Measurements from ENCODE around the gene LRP1B. TPM values are rescaled to one million over a fixed set of nuclear protein-coding genes. Genes with fewer than 3 reads are reported as not detected.
A peak's percentile ranks its signal among the peaks of the same experiment; 100 is the strongest.

The LRP1B gene
- total and polyA plus RNA-seq, 2 experiments from 2014 or later = not detected

DNA sequence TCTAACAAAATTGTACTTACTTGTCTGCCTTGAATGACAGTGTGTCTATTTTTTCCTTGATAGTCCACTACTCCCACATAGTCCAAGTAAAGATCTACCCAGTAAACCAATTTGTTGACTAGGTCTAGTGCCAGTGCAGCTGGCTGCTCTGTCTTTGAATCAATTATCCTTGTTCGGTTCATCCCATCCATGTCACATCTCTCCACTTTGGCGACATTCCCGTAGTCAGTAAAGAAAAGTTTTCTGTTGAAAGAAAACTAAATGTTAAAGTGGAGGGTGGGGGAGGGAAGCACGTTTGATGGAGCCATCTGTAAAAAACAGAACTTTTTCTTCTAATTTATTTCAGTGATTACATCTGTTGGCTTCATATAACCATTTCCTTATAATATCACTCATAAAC, 1068.8 kb downstream of the LRP1B start:
- Histone ChIP-seq H3K27me3 (replicated peaks; ENCODE audit: insufficient read depth) (no peaks in the 10 kb centered on the region), H3K9me3 (ENCODE audit: low read depth) (no peaks in the 10 kb centered on the region), H3K9me2 (ENCODE audit: insufficient read depth) (no peaks in the 10 kb centered on the region), H3K4me2 (ENCODE audit: unreplicated experiment) (no peak overlapping the region), H4K20me1 (ENCODE audit: insufficient read depth) (no peaks in the 10 kb centered on the region), H3K4me3 (no peak overlapping the region), H3K4me1 (ENCODE audit: insufficient read depth) (no peaks in the 10 kb centered on the region), H2AFZ (no peak overlapping the region), H3K36me3 (ENCODE audit: low read depth) (no peaks in the 10 kb centered on the region), H3K9ac (no peak overlapping the region), H3F3A (ENCODE audit: insufficient read depth) (no peaks in the 10 kb centered on the region), H3K27ac (no peak overlapping the region), H3K79me2 (ENCODE audit: insufficient read depth) (no peaks in the 10 kb centered on the region)
- in situ Hi-C loops (cut with MboI) = no loop called here
- WGBS, 2 experiments (ENCODE audit: low coverage in 1 of 2, low lambda C conversion rate in 2 of 2, missing lambda C conversion rate in 2 of 2) = 66 to 71% methylated on average over 4 of the region's 4 CpGs
- no peak for TF ChIP-seq EZH2 (IDR thresholded peaks at IDR 0.05; ENCODE audit: insufficient read depth, poor library complexity, severe bottlenecking)
- no peak for TF ChIP-seq EZH2phosphoT487 (IDR thresholded peaks at IDR 0.05; ENCODE audit: insufficient read depth, low read depth)
- no peak for DNase-seq

DNA sequence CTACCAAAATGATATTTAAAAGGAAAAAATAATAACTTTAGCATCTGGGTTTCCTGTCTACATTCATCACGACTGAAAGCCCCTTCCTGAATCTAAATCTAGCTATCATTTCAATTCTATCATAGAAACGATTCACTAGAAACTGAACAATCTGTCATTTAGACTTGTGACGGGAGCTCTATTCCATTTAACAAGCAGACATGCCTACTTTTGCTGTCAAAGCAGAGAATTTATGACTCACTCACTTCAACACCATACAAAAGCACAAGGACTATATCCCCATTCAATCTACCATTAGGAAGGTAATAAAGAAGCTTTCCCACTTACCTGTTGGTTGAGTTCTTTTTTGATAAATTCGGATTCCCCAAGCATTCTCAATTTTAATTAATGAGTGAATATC, 1072.3 kb downstream of the LRP1B start:
- Histone ChIP-seq H3K27ac (no peak overlapping the region), H3K4me3 (no peak overlapping the region), H3F3A (ENCODE audit: insufficient read depth) (no peaks in the 10 kb centered on the region), H3K9me3 (ENCODE audit: low read depth) (no peaks in the 10 kb centered on the region), H2AFZ (no peak overlapping the region), H3K4me1 (ENCODE audit: insufficient read depth) (peaks cover 7% of the 10 kb centered on the region), H3K4me2 (ENCODE audit: unreplicated experiment) (no peak overlapping the region), H3K36me3 (ENCODE audit: low read depth) (no peaks in the 10 kb centered on the region), H3K9me2 (ENCODE audit: insufficient read depth) (no peaks in the 10 kb centered on the region), H3K27me3 (replicated peaks; ENCODE audit: insufficient read depth) (no peaks in the 10 kb centered on the region), H4K20me1 (ENCODE audit: insufficient read depth) (no peaks in the 10 kb centered on the region), H3K9ac (no peak overlapping the region), H3K79me2 (ENCODE audit: insufficient read depth) (no peaks in the 10 kb centered on the region)
- TF ChIP-seq EZH2 (IDR thresholded peaks at IDR 0.05; ENCODE audit: insufficient read depth, poor library complexity, severe bottlenecking) (no peak), EZH2phosphoT487 (IDR thresholded peaks at IDR 0.05; ENCODE audit: insufficient read depth, low read depth) (no peak)
- 51% methylated on average over 4 of the region's 4 CpGs for WGBS, 2 experiments (ENCODE audit: low coverage in 1 of 2, low lambda C conversion rate in 2 of 2, missing lambda C conversion rate in 2 of 2)
- DNase-seq = no peak
- in situ Hi-C loops (cut with MboI) = no loop called here

DNA sequence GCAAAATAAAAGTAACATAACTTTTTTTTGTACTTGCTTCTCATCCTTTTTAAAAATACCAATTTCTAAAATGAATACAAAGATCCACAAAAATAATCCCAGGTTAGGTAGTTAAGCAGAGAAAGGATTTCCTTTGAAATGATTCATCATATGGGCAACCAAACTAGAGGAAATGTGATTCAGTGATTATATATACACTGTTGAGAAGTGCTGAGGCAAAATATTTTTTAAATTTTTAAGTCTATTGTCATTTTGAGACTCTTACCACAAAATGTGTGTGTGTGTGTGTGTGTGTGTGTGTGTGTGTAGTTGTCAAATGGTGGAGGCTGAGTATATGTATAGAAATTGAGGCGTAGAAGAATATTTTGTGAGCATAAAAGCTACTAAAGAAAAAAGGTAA, 1075.3 kb downstream of the LRP1B start:
- H4K20me1 ChIP-seq (ENCODE audit: insufficient read depth) = no peaks in the 10 kb centered on the region
- WGBS, 2 experiments (ENCODE audit: low coverage in 1 of 2, low lambda C conversion rate in 2 of 2, missing lambda C conversion rate in 2 of 2) = 82 to 87% methylated on average over 1 of the region's 1 CpG
- in situ Hi-C loops (cut with MboI) = no loop called here
- no peaks in the 10 kb centered on the region for H3K36me3 ChIP-seq (ENCODE audit: low read depth)
- H3K27ac ChIP-seq = no peak overlapping the region
- H3K9me3 ChIP-seq (ENCODE audit: low read depth) = no peaks in the 10 kb centered on the region
- TF ChIP-seq EZH2 (IDR thresholded peaks at IDR 0.05; ENCODE audit: insufficient read depth, poor library complexity, severe bottlenecking) = no peak
- TF ChIP-seq EZH2phosphoT487 (IDR thresholded peaks at IDR 0.05; ENCODE audit: insufficient read depth, low read depth) = no peak
- H3K4me1 ChIP-seq (ENCODE audit: insufficient read depth) = peaks cover 7% of the 10 kb centered on the region
- no peaks in the 10 kb centered on the region for H3F3A ChIP-seq (ENCODE audit: insufficient read depth)
- no peaks in the 10 kb centered on the region for H3K79me2 ChIP-seq (ENCODE audit: insufficient read depth)
- DNase-seq = peak; percentile 76
- H3K9ac ChIP-seq = no peak overlapping the region
- no peak overlapping the region for H3K4me3 ChIP-seq
- H3K4me2 ChIP-seq (ENCODE audit: unreplicated experiment) = peak overlapping the region; percentile 17
- no peaks in the 10 kb centered on the region for H3K9me2 ChIP-seq (ENCODE audit: insufficient read depth)
- H3K27me3 ChIP-seq (replicated peaks; ENCODE audit: insufficient read depth) = no peaks in the 10 kb centered on the region
- no peak overlapping the region for H2AFZ ChIP-seq

DNA sequence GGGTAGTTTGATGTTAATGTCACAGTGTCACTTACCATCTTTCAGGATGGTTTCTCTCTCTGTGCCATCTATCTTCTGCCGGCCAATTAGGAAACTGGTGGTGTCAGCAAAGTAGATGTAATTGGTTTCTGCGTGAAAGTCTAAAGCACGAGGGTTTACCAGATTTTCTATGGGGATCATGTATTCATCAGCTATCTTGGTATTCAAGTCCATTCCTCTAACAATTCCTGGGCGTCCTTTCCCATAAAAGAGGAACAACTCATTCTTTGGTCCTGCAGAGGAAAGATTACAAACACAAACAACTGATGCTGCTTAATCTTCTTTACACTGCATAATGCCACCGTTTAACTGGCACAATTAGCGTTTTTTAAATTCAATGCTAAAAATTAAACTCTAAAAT, 1081.9 kb downstream of the LRP1B start:
- H2AFZ ChIP-seq = no peak overlapping the region
- H3F3A ChIP-seq (ENCODE audit: insufficient read depth) = no peaks in the 10 kb centered on the region
- H3K79me2 ChIP-seq (ENCODE audit: insufficient read depth) = no peaks in the 10 kb centered on the region
- no peak overlapping the region for H3K9ac ChIP-seq
- no peak for DNase-seq
- no peaks in the 10 kb centered on the region for H3K36me3 ChIP-seq (ENCODE audit: low read depth)
- H4K20me1 ChIP-seq (ENCODE audit: insufficient read depth) = no peaks in the 10 kb centered on the region
- 89 to 94% methylated on average over 6 of the region's 6 CpGs for WGBS, 2 experiments (ENCODE audit: low coverage in 1 of 2, low lambda C conversion rate in 2 of 2, missing lambda C conversion rate in 2 of 2)
- H3K27me3 ChIP-seq (replicated peaks; ENCODE audit: insufficient read depth) = no peaks in the 10 kb centered on the region
- no peaks in the 10 kb centered on the region for H3K4me1 ChIP-seq (ENCODE audit: insufficient read depth)
- no peak overlapping the region for H3K4me3 ChIP-seq
- TF ChIP-seq EZH2phosphoT487 (IDR thresholded peaks at IDR 0.05; ENCODE audit: insufficient read depth, low read depth) = no peak
- no peak overlapping the region for H3K27ac ChIP-seq
- no peaks in the 10 kb centered on the region for H3K9me3 ChIP-seq (ENCODE audit: low read depth)
- in situ Hi-C loops (cut with MboI) = no loop called here
- H3K4me2 ChIP-seq (ENCODE audit: unreplicated experiment) = no peak overlapping the region
- no peaks in the 10 kb centered on the region for H3K9me2 ChIP-seq (ENCODE audit: insufficient read depth)

DNA sequence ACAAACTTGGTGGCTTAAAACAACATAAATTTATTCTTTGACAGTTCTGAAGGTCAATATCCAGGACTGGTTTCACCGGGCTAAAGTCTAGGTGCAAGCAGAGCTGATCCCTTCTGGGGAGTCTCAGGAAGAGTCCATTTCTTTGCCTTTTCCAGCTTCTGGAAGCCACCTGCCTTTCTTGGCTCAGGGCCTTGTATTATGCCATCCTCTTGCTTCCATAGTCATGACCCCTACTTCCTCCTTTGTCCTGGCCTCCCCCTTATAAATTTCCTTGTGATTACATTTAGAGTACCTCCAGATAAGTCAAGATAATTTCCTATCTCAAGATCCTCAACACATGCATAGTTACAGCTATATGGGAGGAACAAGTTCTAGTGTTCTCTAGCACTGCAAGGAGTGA, 1089.5 kb downstream of the LRP1B start:
- Histone ChIP-seq H3K36me3 (ENCODE audit: low read depth) (no peaks in the 10 kb centered on the region), H3K4me3 (no peak overlapping the region), H3K27ac (no peak overlapping the region), H4K20me1 (ENCODE audit: insufficient read depth) (no peaks in the 10 kb centered on the region; the same call in 1 of the 2 replicates), H3K27me3 (replicated peaks; ENCODE audit: insufficient read depth) (no peaks in the 10 kb centered on the region), H3F3A (ENCODE audit: insufficient read depth) (no peaks in the 10 kb centered on the region), H2AFZ (no peak overlapping the region), H3K4me1 (ENCODE audit: insufficient read depth) (no peaks in the 10 kb centered on the region), H3K4me2 (ENCODE audit: unreplicated experiment) (no peak overlapping the region), H3K9me2 (ENCODE audit: insufficient read depth) (no peaks in the 10 kb centered on the region), H3K9ac (no peak overlapping the region), H3K79me2 (ENCODE audit: insufficient read depth) (no peaks in the 10 kb centered on the region), H3K9me3 (ENCODE audit: low read depth) (no peaks in the 10 kb centered on the region)
- TF ChIP-seq EZH2 (IDR thresholded peaks at IDR 0.05; ENCODE audit: insufficient read depth, poor library complexity, severe bottlenecking) (no peak), EZH2phosphoT487 (IDR thresholded peaks at IDR 0.05; ENCODE audit: insufficient read depth, low read depth) (no peak)
- no peak for DNase-seq
- in situ Hi-C loops (cut with MboI) = no loop called here
- 43 to 60% methylated on average over 1 of the region's 1 CpG for WGBS, 2 experiments (ENCODE audit: low coverage in 1 of 2, low lambda C conversion rate in 2 of 2, missing lambda C conversion rate in 2 of 2)
